ENCODE measurements around the gene DLST. TPM values are rescaled to one million over a fixed set of nuclear protein-coding genes. Genes with fewer than 3 reads are reported as not detected.

Gene DLST
- total and polyA plus RNA-seq, 4 donors = 34.7 to 80.3 (median 72.7) TPM

DNA sequence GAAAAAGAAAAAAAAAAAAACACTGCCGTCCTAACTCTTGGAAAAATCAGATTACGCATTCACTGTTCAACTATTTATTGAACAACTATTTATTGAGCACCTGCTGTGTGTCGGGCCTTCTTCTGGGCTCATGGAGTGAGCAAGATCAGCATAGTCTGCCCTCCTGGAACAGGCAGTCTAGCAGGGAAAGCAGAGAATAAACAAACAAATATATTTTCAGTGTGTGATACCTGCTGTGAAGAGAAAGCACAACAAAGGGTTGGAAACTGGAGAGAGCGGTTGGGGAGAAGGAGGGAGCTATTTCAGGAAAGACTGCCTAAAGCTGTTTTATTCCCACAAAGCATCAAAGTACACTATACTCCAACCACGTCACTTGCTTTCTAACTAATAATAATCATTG, 16.6 kb upstream of the DLST start:
- no peaks in the 10 kb centered on the region for H3K36me3 ChIP-seq (ENCODE audit: control insufficient read depth in 1 of 2, insufficient read depth in 2 of 2, low read length in 1 of 2)
- H3K9me3 ChIP-seq (ENCODE audit: control insufficient read depth, low read length) = no peaks in the 10 kb centered on the region
- 93 to 94% methylated on average over 5 of the region's 5 CpGs for WGBS, 2 donors
- no peak overlapping the region for H3K4me3 ChIP-seq (ENCODE audit: low read length in 2 of 2)
- H3K4me1 ChIP-seq (ENCODE audit: control insufficient read depth in 1 of 2, insufficient read depth in 2 of 2, low read length in 2 of 2) = peaks cover 0 to 4% of the 10 kb centered on the region in 2 donors
- no peaks in the 10 kb centered on the region for H3K27me3 ChIP-seq (ENCODE audit: control insufficient read depth in 1 of 2, insufficient read depth in 2 of 2, low read length in 1 of 2)
- no peak overlapping the region for H3K27ac ChIP-seq (ENCODE audit: low read depth in 1 of 2, low read length in 2 of 2)
- intact Hi-C loops (cut with DNase I) = no loop called here
- no peak for ATAC-seq (ENCODE audit: low FRiP score)
- DNase-seq = no peak

GRCh38 chr14:74866708-74867389, 14.9 kb upstream of the DLST start:
- Histone ChIP-seq H3K4me1 (ENCODE audit: control insufficient read depth in 1 of 2, insufficient read depth in 2 of 2, low read length in 2 of 2) (peaks cover 0 to 4% of the 10 kb centered on the region in 2 donors), H3K36me3 (ENCODE audit: control insufficient read depth in 1 of 2, insufficient read depth in 2 of 2, low read length in 1 of 2) (no peaks in the 10 kb centered on the region), H3K4me3 (ENCODE audit: low read length in 2 of 2) (no peak overlapping the region), H3K27me3 (ENCODE audit: control insufficient read depth in 1 of 2, insufficient read depth in 2 of 2, low read length in 1 of 2) (no peaks in the 10 kb centered on the region), H3K9me3 (ENCODE audit: control insufficient read depth, low read length) (no peaks in the 10 kb centered on the region), H3K27ac (ENCODE audit: low read depth in 1 of 2, low read length in 2 of 2) (no peak overlapping the region)
- DNase-seq (no peak), ATAC-seq (ENCODE audit: low FRiP score) (no peak)
- WGBS, 2 donors = 94% methylated on average over 3 of the region's 3 CpGs
- intact Hi-C loops (cut with DNase I) = no loop called here

DNA sequence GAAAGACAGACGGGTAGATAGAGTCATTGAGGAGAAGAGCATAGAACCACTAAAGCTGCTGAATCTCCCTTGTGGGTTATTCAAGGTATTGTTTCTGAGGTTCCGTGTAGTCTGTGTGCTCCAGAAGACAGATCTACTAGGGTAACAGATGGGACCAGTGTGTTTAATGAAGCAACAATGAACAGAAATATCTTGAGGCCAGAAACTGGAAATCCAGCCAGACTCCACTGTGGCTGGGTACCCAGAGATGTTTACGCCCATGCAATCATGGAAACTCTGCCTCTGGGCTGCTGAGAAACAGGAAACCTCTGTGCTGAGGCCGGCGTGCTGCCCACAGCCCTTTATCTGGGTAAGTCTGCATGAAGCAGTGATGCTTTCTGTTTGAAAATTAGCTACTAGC, 14.0 kb upstream of the DLST start:
- no peak overlapping the region for H3K27ac ChIP-seq (ENCODE audit: low read depth in 1 of 2, low read length in 2 of 2)
- no peaks in the 10 kb centered on the region for H3K27me3 ChIP-seq (ENCODE audit: control insufficient read depth in 1 of 2, insufficient read depth in 2 of 2, low read length in 1 of 2)
- peak in 1 of 2 donors; percentile 70 for DNase-seq
- WGBS, 2 donors = 19% methylated on average over 5 of the region's 5 CpGs
- intact Hi-C loops (cut with DNase I) = no loop called here
- H3K36me3 ChIP-seq (ENCODE audit: control insufficient read depth in 1 of 2, insufficient read depth in 2 of 2, low read length in 1 of 2) = no peaks in the 10 kb centered on the region
- H3K9me3 ChIP-seq (ENCODE audit: control insufficient read depth, low read length) = no peaks in the 10 kb centered on the region
- no peak overlapping the region for H3K4me3 ChIP-seq (ENCODE audit: low read length in 2 of 2)
- H3K4me1 ChIP-seq (ENCODE audit: control insufficient read depth in 1 of 2, insufficient read depth in 2 of 2, low read length in 2 of 2) = peaks cover 0 to 4% of the 10 kb centered on the region in 2 donors
- ATAC-seq (ENCODE audit: low FRiP score) = peak; percentile 44

GRCh38 chr14:74868739-74869138, 13.0 kb upstream of the DLST start:
- Histone ChIP-seq H3K27ac (ENCODE audit: low read depth in 1 of 2, low read length in 2 of 2) (no peak overlapping the region), H3K36me3 (ENCODE audit: control insufficient read depth in 1 of 2, insufficient read depth in 2 of 2, low read length in 1 of 2) (no peaks in the 10 kb centered on the region), H3K4me3 (ENCODE audit: low read length in 2 of 2) (no peak overlapping the region), H3K9me3 (ENCODE audit: control insufficient read depth, low read length) (no peaks in the 10 kb centered on the region), H3K27me3 (ENCODE audit: control insufficient read depth in 1 of 2, insufficient read depth in 2 of 2, low read length in 1 of 2) (no peaks in the 10 kb centered on the region), H3K4me1 (ENCODE audit: control insufficient read depth in 1 of 2, insufficient read depth in 2 of 2, low read length in 2 of 2) (peaks cover 0 to 4% of the 10 kb centered on the region in 2 donors)
- WGBS, 2 donors = 91 to 93% methylated on average over 8 of the region's 8 CpGs
- DNase-seq = no peak
- ATAC-seq (ENCODE audit: low FRiP score) = no peak
- intact Hi-C loops (cut with DNase I) = no loop called here

DNA sequence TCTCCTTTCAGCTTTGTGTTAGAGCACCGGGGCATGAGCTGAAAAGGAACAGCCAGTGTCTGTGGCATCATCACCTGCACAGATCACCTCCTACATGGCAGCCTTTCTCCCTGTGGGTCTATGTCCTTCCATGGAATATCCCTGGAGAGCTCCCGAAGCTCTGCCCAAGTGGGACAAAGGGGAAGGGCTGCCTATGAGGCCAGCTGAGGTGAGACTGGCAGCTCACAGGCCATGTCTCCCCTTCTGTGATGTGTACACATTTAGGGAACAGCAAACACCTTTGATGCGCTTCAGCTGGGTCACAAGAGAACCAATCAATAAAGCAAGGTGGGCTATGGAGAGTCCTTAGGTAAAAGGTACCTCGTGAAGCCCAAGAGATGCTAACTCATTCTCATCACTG, 9.9 kb upstream of the DLST start:
- Histone ChIP-seq H3K4me3 (ENCODE audit: low read length in 2 of 2) (no peak overlapping the region), H3K27me3 (ENCODE audit: control insufficient read depth in 1 of 2, insufficient read depth in 2 of 2, low read length in 1 of 2) (no peaks in the 10 kb centered on the region), H3K27ac (ENCODE audit: low read depth in 1 of 2, low read length in 2 of 2) (no peak overlapping the region), H3K9me3 (ENCODE audit: control insufficient read depth, low read length) (no peaks in the 10 kb centered on the region), H3K36me3 (ENCODE audit: control insufficient read depth in 1 of 2, insufficient read depth in 2 of 2, low read length in 1 of 2) (no peaks in the 10 kb centered on the region), H3K4me1 (ENCODE audit: control insufficient read depth in 1 of 2, insufficient read depth in 2 of 2, low read length in 2 of 2) (peaks cover 0 to 4% of the 10 kb centered on the region in 2 donors)
- ATAC-seq (ENCODE audit: low FRiP score) (no peak), DNase-seq (no peak)
- WGBS, 2 donors = 91 to 95% methylated on average over 4 of the region's 4 CpGs
- intact Hi-C loops (cut with DNase I) = no loop called here

GRCh38 chr14:74875204-74875603, 6.5 kb upstream of the DLST start:
- Histone ChIP-seq H3K36me3 (ENCODE audit: control insufficient read depth in 1 of 2, insufficient read depth in 2 of 2, low read length in 1 of 2) (no peaks in the 10 kb centered on the region), H3K27me3 (ENCODE audit: control insufficient read depth in 1 of 2, insufficient read depth in 2 of 2, low read length in 1 of 2) (no peaks in the 10 kb centered on the region), H3K27ac (ENCODE audit: low read depth in 1 of 2, low read length in 2 of 2) (no peak overlapping the region), H3K9me3 (ENCODE audit: control insufficient read depth, low read length) (no peaks in the 10 kb centered on the region), H3K4me1 (ENCODE audit: control insufficient read depth in 1 of 2, insufficient read depth in 2 of 2, low read length in 2 of 2) (no peaks in the 10 kb centered on the region), H3K4me3 (ENCODE audit: low read length in 2 of 2) (no peak overlapping the region)
- DNase-seq (no peak), ATAC-seq (ENCODE audit: low FRiP score) (no peak)
- intact Hi-C loops (cut with DNase I) = no loop called here
- WGBS, 2 donors = 89 to 95% methylated on average over 5 of the region's 5 CpGs

- DNase-seq (no peak), ATAC-seq (ENCODE audit: low FRiP score) (no peak)
- H3K27me3 ChIP-seq (ENCODE audit: control insufficient read depth in 1 of 2, insufficient read depth in 2 of 2, low read length in 1 of 2) = no peaks in the 10 kb centered on the region
- intact Hi-C loops (cut with DNase I) = no loop called here
- H3K4me1 ChIP-seq (ENCODE audit: control insufficient read depth in 1 of 2, insufficient read depth in 2 of 2, low read length in 2 of 2) = no peaks in the 10 kb centered on the region
- H3K27ac ChIP-seq (ENCODE audit: low read depth in 1 of 2, low read length in 2 of 2) = no peak within 1 kb of the TSS
- no peaks in the 10 kb centered on the region for H3K36me3 ChIP-seq (ENCODE audit: control insufficient read depth in 1 of 2, insufficient read depth in 2 of 2, low read length in 1 of 2)
- WGBS, 2 donors = 65 to 72% methylated on average over 12 to 13 of the region's 13 CpGs
- no peak within 1 kb of the TSS for H3K4me3 ChIP-seq (ENCODE audit: low read length in 2 of 2)
- H3K9me3 ChIP-seq (ENCODE audit: control insufficient read depth, low read length) = no peaks in the 10 kb centered on the region
Observed at GRCh38 chr14:74875941-74876913, 5.5 kb upstream of the DLST start, which contains the start of gene PROX2. Gene PROX2, minus strand, starts transcription at chr14:74876145. Its CDS starts 12,311 bp downstream, at chr14:74863834.

GRCh38 chr14:74879427-74880182, 2.1 kb upstream of the DLST start:
- WGBS, 2 donors = 43% methylated on average over 3 of the region's 3 CpGs

More at GRCh38 chr14:74879427-74880182, 2.1 kb upstream of the DLST start:
- H3K27ac ChIP-seq (ENCODE audit: low read depth in 1 of 2, low read length in 2 of 2) = no peak overlapping the region
- intact Hi-C loops (cut with DNase I) = no loop called here
- no peaks in the 10 kb centered on the region for H3K27me3 ChIP-seq (ENCODE audit: control insufficient read depth in 1 of 2, insufficient read depth in 2 of 2, low read length in 1 of 2)
- no peak for ATAC-seq (ENCODE audit: low FRiP score)
- no peaks in the 10 kb centered on the region for H3K36me3 ChIP-seq (ENCODE audit: control insufficient read depth in 1 of 2, insufficient read depth in 2 of 2, low read length in 1 of 2)
- H3K4me1 ChIP-seq (ENCODE audit: control insufficient read depth in 1 of 2, insufficient read depth in 2 of 2, low read length in 2 of 2) = peaks cover 0 to 9% of the 10 kb centered on the region in 2 donors
- no peak for DNase-seq
- no peaks in the 10 kb centered on the region for H3K9me3 ChIP-seq (ENCODE audit: control insufficient read depth, low read length)
- no peak overlapping the region for H3K4me3 ChIP-seq (ENCODE audit: low read length in 2 of 2)

All from aorta (tissue), 5 donors.